SW480 (cell line): ENCODE results near the gene NCKIPSD.
A peak's percentile ranks its signal among the peaks of the same experiment; 100 is the strongest.
"Not testable (repeated sequence)": the region's sequence is repeated elsewhere in the genome, so short reads cannot be mapped to it uniquely, and the experiment has no call there.

Experiments
- DNase-seq: peaks from one replicate; pipeline ENCODE4 v3.0.0-alpha.2; 2016; ENCODE audit warnings: low spot score

Gene NCKIPSD

GRCh38 chr3:48685603-48686511, at the start of gene NCKIPSD:
Gene NCKIPSD (minus strand): TSS chr3:48685915. CDS start chr3:48685807, 108 bp downstream.
- DNase-seq: peak; percentile 77

GRCh38 chr3:48735075-48735767, 49.5 kb upstream of the NCKIPSD start:
- DNase-seq: not testable (repeated sequence)

- DNase-seq: not testable (repeated sequence)
These were observed 48.8 kb upstream of the NCKIPSD start for GRCh38 chr3:48734541-48734940.

GRCh38 chr3:48733752-48734518, 48.2 kb upstream of the NCKIPSD start:
- not testable (repeated sequence) for DNase-seq

- no peak for DNase-seq
These were observed 41.8 kb upstream of the NCKIPSD start for GRCh38 chr3:48727511-48727910.

GRCh38 chr3:48725185-48725855, 39.6 kb upstream of the NCKIPSD start:
- not testable (repeated sequence) for DNase-seq

- DNase-seq: no peak
These were observed 38.0 kb upstream of the NCKIPSD start for GRCh38 chr3:48723725-48724124.

GRCh38 chr3:48723293-48723692, 37.6 kb upstream of the NCKIPSD start:
- DNase-seq: not testable (repeated sequence)

GRCh38 chr3:48716982-48717746, 31.4 kb upstream of the NCKIPSD start, which contains the start of gene IP6K2:
Gene IP6K2 (minus strand): TSS chr3:48717221. CDS start chr3:48695291, 21,930 bp downstream.
- peak; percentile 98 for DNase-seq

- no peak for DNase-seq
These were observed 30.8 kb upstream of the NCKIPSD start for GRCh38 chr3:48716508-48716981.

- DNase-seq: no peak
These were observed 29.6 kb upstream of the NCKIPSD start for GRCh38 chr3:48715174-48715800.

- DNase-seq: no peak
These were observed 26.0 kb upstream of the NCKIPSD start for GRCh38 chr3:48711727-48712126.

- no peak for DNase-seq
These were observed 23.3 kb upstream of the NCKIPSD start for GRCh38 chr3:48709051-48709461.

GRCh38 chr3:48708481-48708889, 22.8 kb upstream of the NCKIPSD start:
- DNase-seq: no peak

- no peak for DNase-seq
These were observed 21.4 kb upstream of the NCKIPSD start for GRCh38 chr3:48707157-48707556.

- DNase-seq: no peak
These were observed 16.7 kb upstream of the NCKIPSD start for GRCh38 chr3:48702320-48702920.

- DNase-seq: no peak
These were observed 15.2 kb upstream of the NCKIPSD start for GRCh38 chr3:48700731-48701405.

- DNase-seq: no peak
These were observed 13.2 kb upstream of the NCKIPSD start for GRCh38 chr3:48698891-48699290.

- peak; percentile 34 for DNase-seq
These were observed 12.2 kb upstream of the NCKIPSD start for GRCh38 chr3:48697952-48698351.
